Testis (tissue), 3 donors: ENCODE measurements around the gene PAPOLA. TPM values are rescaled to one million over a fixed set of nuclear protein-coding genes. Genes with fewer than 3 reads are reported as not detected.

Experiments used
- DNase-seq: peaks from one replicate; pipeline ENCODE4 v3.0.0-alpha.2; 2019
- H3K27ac ChIP-seq, 2 donors: fragments of 200-600 bp; sonication (generic); one replicate each; pipeline ENCODE4 v1.5.1; 2019
- H3K27me3 ChIP-seq: fragments of 200-600 bp; sonication (generic); one replicate; pipeline ENCODE4 v1.5.1; 2019
- H3K36me3 ChIP-seq: fragments of 200-600 bp; sonication (generic); one replicate; pipeline ENCODE4 v1.5.1; 2017; ENCODE audit warnings: low read depth; ENCODE audit errors: missing control alignments
- H3K4me1 ChIP-seq: fragments of 200-600 bp; sonication (generic); one replicate; pipeline ENCODE4 v1.5.1; 2019
- H3K4me3 ChIP-seq, 2 donors: fragments of 200-600 bp; sonication (generic); one replicate each; pipeline ENCODE4 v1.5.1; 2017 to 2019
- H3K9me3 ChIP-seq: fragments of 200-600 bp; sonication (generic); one replicate; pipeline ENCODE4 v1.5.1; 2017
- POLR2A ChIP-seq: fragments of 450-650 bp; IDR thresholded peaks from one replicate; pipeline ENCODE4 v1.6.1; 2017; ENCODE audit warnings: antibody characterized with exemption, mild to moderate bottlenecking, moderate library complexity
- WGBS, 2 donors: methylation state at CpG; one replicate each; pipeline ENCODE4 v1.1.5; 2018; 5-methylcytosine and 5-hydroxymethylcytosine counted together
- intact Hi-C: fragments of 100-400 bp; cut with DNase I; formaldehyde crosslinking; loops from one replicate; pipeline ENCODE4 v1.15.1; 2023; ENCODE audit warnings: low total_unique reads
- polyA plus RNA-seq: library from polyadenylated mRNA; stranded (reverse); fragments of 350-450 nt; fragmentation: Illumina TruSeq; extraction: RNeasy Lipid Tissue Mini Kit (QIAGEN cat#74804); gene quantifications from one replicate; pipeline ENCODE4 v1.2.3, GENCODE V29; 2014; ENCODE audit warnings: low read depth, low replicate concordance; ENCODE audit not compliant: insufficient read depth
- total RNA-seq, 2 donors: library from RNA; depleted of rRNA; stranded (reverse); fragments of >200 nt; gene quantifications; one replicate each; pipeline ENCODE4 v1.2.3, GENCODE V29; 2016
- TF ChIP-seq, protein P1 (sequence below), 3 experiments: fragments of 450-650 bp in 2 of 3; fragments of 200-600 bp in 1 of 3; sonication (generic) in 1 of 3; IDR thresholded peaks; one replicate each; pipeline ENCODE4 v1.5.1; 2016 to 2019; ENCODE audit warnings: antibody characterized with exemption in 3 of 3, mild to moderate bottlenecking in 2 of 3, moderate library complexity in 1 of 3

Gene PAPOLA
- total and polyA plus RNA-seq, 3 donors from 2014 or later, result 166 to 255 (median 194) TPM

- Histone ChIP-seq H3K4me1 (no peaks in the 10 kb centered on the region), H3K27me3 (no peaks in the 10 kb centered on the region), H3K4me3 (no peak overlapping the region), H3K9me3 (no peaks in the 10 kb centered on the region), H3K36me3 (no peaks in the 10 kb centered on the region), H3K27ac (no peak overlapping the region)
- TF ChIP-seq, protein P1, sequence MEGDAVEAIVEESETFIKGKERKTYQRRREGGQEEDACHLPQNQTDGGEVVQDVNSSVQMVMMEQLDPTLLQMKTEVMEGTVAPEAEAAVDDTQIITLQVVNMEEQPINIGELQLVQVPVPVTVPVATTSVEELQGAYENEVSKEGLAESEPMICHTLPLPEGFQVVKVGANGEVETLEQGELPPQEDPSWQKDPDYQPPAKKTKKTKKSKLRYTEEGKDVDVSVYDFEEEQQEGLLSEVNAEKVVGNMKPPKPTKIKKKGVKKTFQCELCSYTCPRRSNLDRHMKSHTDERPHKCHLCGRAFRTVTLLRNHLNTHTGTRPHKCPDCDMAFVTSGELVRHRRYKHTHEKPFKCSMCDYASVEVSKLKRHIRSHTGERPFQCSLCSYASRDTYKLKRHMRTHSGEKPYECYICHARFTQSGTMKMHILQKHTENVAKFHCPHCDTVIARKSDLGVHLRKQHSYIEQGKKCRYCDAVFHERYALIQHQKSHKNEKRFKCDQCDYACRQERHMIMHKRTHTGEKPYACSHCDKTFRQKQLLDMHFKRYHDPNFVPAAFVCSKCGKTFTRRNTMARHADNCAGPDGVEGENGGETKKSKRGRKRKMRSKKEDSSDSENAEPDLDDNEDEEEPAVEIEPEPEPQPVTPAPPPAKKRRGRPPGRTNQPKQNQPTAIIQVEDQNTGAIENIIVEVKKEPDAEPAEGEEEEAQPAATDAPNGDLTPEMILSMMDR (IDR thresholded peaks at IDR 0.05), result no peak
- TF ChIP-seq POLR2A, result no peak
- DNase-seq, result no peak
- intact Hi-C loops, result no loop called here
- 80% methylated on average over 6 of the region's 6 CpGs for WGBS, 2 donors
Observed at GRCh38 chr14:96478119-96478518, 24.1 kb upstream of the PAPOLA start.

DNA sequence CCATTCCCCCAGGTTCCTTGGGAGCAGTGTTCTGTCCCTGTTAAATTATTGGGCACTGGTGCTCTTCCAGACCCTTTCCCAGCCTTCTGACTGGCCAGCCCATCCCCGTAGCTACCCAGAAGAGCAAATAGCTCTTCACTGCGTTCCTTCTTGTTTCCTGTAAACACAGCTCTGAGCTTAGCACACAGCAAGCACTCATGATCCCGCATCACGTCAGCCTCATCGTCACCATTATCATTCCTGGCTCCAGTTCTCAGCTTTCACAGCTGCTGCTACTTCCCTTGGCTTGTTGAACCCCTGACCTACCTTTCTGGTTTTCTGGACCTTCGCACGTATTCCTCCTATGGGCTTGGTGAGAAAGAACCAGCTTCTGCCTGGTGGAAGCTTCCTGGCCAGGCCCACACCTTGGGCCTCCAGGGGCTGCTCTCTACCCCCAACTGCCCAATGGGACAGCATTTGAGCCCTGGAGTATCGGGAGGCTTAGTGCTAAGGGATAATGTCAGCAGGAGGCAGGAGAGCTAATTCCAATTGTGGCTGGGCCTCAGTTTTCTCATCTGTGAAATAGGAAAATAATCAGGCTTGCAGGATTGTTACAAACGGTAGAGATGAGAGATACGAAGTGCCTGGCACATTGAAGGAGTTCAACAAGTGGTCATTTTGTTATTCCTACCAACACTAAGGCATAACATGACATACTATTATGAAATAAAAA lies 22.6 kb upstream of the PAPOLA start:
- 76 to 77% methylated on average over 10 of the region's 10 CpGs for WGBS, 2 donors
- Histone ChIP-seq H3K27ac (no peak overlapping the region), H3K4me1 (no peaks in the 10 kb centered on the region), H3K36me3 (no peaks in the 10 kb centered on the region), H3K4me3 (no peak overlapping the region), H3K27me3 (no peaks in the 10 kb centered on the region), H3K9me3 (no peaks in the 10 kb centered on the region)
- DNase-seq, result no peak
- intact Hi-C loops, result no loop called here
- TF ChIP-seq, protein P1 (IDR thresholded peaks at IDR 0.05), result no peak
- no peak for TF ChIP-seq POLR2A

GRCh38 chr14:96481731-96482314 lies 20.4 kb upstream of the PAPOLA start:
- Histone ChIP-seq H3K9me3 (no peaks in the 10 kb centered on the region), H3K4me3 (no peak overlapping the region), H3K4me1 (no peaks in the 10 kb centered on the region), H3K27me3 (no peaks in the 10 kb centered on the region), H3K27ac (no peak overlapping the region), H3K36me3 (no peaks in the 10 kb centered on the region)
- TF ChIP-seq, protein P1 (IDR thresholded peaks at IDR 0.05), result no peak
- TF ChIP-seq POLR2A, result no peak
- 67 to 72% methylated on average over 4 of the region's 4 CpGs for WGBS, 2 donors
- intact Hi-C loops, result no loop called here
- DNase-seq, result no peak

GRCh38 chr14:96482986-96483385 lies 19.2 kb upstream of the PAPOLA start:
- H3K36me3 ChIP-seq, result no peaks in the 10 kb centered on the region
- no peaks in the 10 kb centered on the region for H3K4me1 ChIP-seq
- no peaks in the 10 kb centered on the region for H3K27me3 ChIP-seq
- WGBS, 2 donors, result 71 to 81% methylated on average over 10 of the region's 10 CpGs
- no peak for TF ChIP-seq POLR2A
- TF ChIP-seq, protein P1 (IDR thresholded peaks at IDR 0.05), result no peak
- DNase-seq, result no peak
- H3K4me3 ChIP-seq, result no peak overlapping the region
- H3K27ac ChIP-seq, result no peak overlapping the region
- H3K9me3 ChIP-seq, result no peaks in the 10 kb centered on the region
- intact Hi-C loops, result no loop called here

- Histone ChIP-seq H3K4me3 (no peak overlapping the region), H3K27me3 (no peaks in the 10 kb centered on the region), H3K27ac (no peak overlapping the region), H3K9me3 (no peaks in the 10 kb centered on the region), H3K4me1 (no peaks in the 10 kb centered on the region), H3K36me3 (no peaks in the 10 kb centered on the region)
- no peak for DNase-seq
- TF ChIP-seq POLR2A, result no peak
- TF ChIP-seq, protein P1 (IDR thresholded peaks at IDR 0.05), result no peak
- intact Hi-C loops, result no loop called here
Observed at GRCh38 chr14:96484399-96484798, 17.8 kb upstream of the PAPOLA start.
